Subcutaneous adipose tissue (tissue), 4 donors: ENCODE results near the gene AKAP6. TPM values are rescaled to one million over a fixed set of nuclear protein-coding genes. Genes with fewer than 3 reads are reported as not detected.

Source experiments
- CTCF ChIP-seq: fragments of 450-650 bp; IDR thresholded peaks from one replicate; pipeline ENCODE4 v1.5.1; 2016; ENCODE audit warnings: low read depth, mild to moderate bottlenecking, control low read depth, antibody characterized with exemption, moderate library complexity
- total RNA-seq, 4 donors: library from RNA; depleted of rRNA; stranded (reverse); fragments of >200 nt; gene quantifications; one replicate each; pipeline ENCODE4 v1.1.0, GENCODE V29; 2016

AKAP6 gene
- total RNA-seq, 4 donors from 2014 or later: 0.65 to 6.5 (median 1.2) TPM

- no peak for TF ChIP-seq CTCF
These were observed 434.6 kb downstream of the AKAP6 start for GRCh38 chr14:32763673-32764072.

GRCh38 chr14:32764131-32764530 is 435.0 kb downstream of the AKAP6 start:
- TF ChIP-seq CTCF: no peak

- TF ChIP-seq CTCF: no peak
These were observed 441.3 kb downstream of the AKAP6 start for GRCh38 chr14:32770422-32770821.

GRCh38 chr14:32774214-32774613 is 445.1 kb downstream of the AKAP6 start:
- TF ChIP-seq CTCF: no peak

GRCh38 chr14:32779840-32780239 is 450.7 kb downstream of the AKAP6 start:
- TF ChIP-seq CTCF: no peak

- TF ChIP-seq CTCF: no peak
These were observed 455.3 kb downstream of the AKAP6 start for GRCh38 chr14:32784405-32784804.

GRCh38 chr14:32785585-32785984 is 456.5 kb downstream of the AKAP6 start:
- TF ChIP-seq CTCF: no peak
